Stimulated activated CD4-positive, alpha-beta T cell treated with anti-CD3 and anti-CD28 coated beads, Interleukin-12 subunit alpha, Interleukin-12 subunit beta, amount 100 ng/mL, for 4 hours (primary cell): ENCODE data around the gene C6orf132.
"Not testable (repeated sequence)": the region's sequence is repeated elsewhere in the genome, so short reads cannot be mapped to it uniquely, and the experiment has no call there.

Source experiments
- DNase-seq: peaks from one replicate; pipeline ENCODE4 v3.0.0-alpha.2; 2020

The C6orf132 gene, protein sequence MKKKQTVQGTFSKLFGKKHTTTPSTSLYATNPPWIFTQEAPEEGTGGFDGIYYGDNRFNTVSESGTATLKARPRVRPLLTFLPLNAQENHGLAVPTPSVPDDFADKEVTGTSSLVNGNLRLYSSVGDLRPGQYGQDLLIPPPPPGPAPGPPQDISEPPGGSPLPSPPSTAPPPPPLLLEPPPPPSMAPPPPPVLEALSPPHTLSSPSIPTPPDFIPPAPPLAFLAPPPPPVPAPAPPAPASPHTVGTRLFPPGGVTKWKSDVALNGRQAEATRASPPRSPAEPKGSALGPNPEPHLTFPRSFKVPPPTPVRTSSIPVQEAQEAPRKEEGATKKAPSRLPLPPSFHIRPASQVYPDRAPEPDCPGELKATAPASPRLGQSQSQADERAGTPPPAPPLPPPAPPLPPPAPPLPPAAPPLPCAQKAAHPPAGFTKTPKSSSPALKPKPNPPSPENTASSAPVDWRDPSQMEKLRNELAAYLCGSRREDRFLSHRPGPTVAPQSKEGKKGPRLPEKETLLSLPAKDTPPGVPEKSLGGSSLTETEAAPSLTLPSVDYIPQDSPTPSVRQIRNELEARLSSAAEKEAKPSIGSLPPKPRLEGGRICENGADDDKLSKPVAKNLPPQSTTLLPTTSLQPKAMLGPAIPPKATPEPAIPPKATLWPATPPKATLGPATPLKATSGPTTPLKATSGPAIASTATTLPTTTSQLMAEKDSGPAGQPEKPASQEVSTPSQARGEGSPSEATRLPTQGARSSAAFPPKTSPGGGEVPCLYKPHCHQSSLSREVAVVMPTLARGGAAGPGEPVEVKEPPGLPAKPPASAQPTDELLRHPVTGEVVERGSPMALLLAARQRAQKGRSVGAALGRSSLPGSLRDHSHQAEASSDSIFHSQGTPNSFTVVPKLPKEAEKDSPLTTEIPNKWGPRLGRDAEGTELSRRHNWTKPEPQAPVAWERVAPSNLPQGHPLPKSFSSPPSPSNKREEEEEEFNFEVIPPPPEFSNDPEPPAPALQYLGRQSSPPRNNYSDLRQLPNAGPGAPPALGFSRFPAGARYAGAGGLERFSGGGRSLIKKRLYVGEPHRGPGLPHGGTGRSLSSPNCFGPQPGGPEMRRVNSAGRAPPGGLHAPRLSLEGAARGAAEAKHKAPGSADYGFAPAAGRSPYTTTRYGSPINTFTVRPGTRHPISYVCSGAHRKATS

DNA sequence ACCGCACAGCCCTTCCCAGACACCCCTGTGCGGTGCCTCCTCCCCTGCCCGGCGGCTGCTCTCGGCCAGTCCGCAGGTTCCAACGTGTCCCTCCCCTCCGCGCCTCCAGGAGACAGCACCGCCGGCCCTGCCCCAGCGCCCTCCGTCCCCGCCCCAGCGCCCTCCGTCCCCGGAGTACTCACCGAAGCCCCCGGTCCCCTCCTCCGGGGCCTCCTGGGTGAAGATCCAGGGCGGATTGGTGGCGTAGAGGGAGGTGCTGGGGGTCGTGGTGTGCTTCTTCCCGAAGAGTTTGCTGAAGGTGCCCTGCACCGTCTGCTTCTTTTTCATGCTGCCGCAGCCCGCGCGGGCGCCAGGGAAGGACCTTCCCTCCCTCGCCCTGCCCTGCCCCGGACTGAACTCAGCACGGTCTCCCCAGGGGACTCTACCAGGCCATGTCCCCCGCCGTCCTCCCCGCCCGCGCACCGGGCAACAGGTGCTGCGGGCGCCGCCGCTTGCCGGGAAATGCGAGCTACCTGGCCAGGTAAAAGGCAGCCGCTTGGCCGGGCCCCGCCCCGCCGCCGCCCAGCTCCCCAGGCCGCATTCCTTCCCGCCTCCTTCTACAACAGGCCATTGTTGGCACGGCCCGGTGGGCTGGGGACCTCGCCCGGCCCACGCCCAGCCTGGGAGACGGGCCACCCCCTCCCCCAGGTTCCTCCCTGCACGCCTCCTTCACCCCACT is at the start of gene C6orf132:
C6orf132 (minus strand) TSS at position 503 of the 718 bp plus-strand sequence; CDS start at position 327, 176 bp downstream.
- DNase-seq: no peak

DNA sequence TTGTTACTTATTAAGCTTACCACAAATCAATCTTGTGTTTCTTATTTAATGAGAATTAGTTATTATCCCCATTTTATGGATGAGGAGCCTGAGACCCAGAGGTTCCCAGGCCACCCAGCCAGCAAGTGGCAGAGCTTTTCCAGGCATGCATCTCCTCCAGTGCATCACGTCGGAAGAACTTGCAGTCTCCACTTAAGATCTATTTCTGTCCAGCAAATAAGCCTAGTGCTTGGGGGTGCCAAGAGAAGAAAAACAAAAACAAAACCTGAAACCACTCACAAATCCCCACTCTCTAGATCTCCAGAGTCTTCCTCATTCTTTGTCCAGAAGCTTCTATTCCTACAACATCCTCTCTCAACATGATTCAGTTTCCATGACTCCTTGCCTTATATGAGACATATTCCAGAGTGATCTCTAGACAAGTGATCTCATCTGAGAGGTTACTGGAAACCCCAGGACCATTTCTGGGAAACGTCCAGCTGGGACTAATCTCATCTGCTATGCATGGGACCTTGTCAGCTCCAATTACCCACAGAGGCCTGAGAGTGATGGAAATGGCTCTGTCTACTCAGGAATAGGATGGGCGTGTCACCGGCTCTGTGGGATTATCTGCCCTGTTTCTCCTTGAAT is 48.2 kb upstream of the C6orf132 start:
- DNase-seq: no peak

DNA sequence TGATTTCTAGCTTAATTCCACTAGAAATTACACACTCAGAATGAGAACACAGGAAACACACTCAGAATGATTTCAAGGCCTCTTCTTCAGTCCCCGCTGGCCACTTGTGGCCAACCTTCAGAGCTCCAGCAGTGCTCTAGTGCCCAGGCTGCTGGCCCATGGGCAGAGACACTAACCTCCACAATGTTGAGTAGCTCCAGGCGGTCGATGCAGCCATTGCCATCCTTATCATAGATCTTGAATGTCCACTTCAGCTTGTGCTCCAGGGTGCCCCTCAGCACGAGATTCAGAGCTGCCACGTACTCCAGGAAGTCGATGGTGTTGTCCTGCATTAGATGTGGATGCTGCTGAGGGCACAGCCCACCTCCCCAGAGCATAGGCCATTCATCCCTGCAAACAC is 46.0 kb upstream of the C6orf132 start:
- no peak for DNase-seq

DNA sequence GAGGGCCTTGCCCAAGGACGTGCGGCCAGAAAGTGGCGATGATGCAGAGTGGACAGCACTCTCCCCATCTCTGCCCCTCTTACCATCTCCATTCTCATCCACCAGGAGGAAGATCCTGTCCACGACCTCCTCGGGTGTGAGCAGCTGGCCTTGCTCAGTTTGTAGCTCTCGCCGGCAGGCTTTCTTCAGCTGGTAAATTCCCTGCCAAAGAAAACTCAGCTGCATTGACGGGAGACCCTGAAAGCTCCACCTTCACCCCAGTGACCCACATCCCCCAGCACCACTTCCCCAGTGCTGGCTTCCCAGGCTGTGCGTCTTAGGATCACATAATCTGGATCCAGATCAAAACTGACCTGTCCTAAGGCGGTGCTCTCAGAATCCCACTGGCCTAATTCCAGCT is 43.2 kb upstream of the C6orf132 start:
- DNase-seq: no peak

DNA sequence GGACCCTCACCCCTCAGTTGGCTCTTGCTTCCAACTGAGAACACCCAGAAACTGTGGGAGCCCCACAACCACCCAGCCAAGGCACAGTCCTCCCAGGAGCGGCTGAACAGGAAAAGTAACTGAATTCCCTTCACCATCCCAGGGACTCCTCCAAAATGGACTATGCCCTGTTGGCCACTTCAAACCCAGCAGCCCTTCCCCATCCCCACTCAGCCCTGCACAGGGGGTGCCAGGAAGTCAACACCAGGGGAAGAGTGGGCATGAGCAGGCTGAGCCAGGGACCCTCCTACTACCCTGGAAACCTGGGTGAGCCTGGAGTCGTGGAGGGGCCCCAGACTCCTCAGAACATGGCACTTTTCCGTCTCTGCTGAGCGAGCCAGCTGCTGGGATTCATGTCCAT is 42.1 kb upstream of the C6orf132 start:
- no peak for DNase-seq

DNA sequence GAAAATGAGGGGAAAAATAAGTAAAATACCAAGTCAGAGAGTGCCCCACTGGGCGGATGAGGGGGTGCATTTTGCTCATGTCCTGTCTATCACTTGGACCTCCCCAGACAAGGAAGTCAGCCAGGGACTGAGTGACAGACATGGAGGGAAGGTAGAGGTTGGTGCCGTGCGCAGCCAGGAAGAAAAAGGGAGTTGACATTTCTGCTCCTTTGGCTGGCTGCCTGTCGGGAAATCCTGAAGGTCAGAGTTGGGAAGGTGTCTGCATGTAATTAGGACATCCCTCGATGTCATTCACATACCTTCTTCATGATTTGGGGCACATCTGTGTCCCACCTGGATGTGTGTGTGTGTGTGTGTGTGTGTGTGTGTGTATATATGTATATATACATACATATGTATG is 39.7 kb upstream of the C6orf132 start:
- DNase-seq: no peak

DNA sequence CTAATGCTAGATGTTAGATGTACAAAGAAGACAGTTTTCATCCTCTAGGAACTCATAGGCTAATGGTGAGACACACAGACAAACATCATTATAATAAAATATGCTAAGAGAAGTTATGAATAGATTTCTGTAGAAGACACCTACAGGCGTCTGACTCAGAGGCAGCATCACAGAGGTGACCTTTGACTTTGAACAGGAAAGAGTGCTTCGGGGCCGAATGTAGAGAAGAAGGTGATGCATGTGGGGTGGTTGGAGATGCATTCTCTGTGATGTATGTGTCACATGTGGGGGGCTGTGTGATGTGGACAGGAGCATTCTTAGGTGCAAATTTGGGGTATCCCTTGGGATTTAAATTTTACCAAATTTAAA is 37.5 kb upstream of the C6orf132 start:
- DNase-seq: no peak

DNA sequence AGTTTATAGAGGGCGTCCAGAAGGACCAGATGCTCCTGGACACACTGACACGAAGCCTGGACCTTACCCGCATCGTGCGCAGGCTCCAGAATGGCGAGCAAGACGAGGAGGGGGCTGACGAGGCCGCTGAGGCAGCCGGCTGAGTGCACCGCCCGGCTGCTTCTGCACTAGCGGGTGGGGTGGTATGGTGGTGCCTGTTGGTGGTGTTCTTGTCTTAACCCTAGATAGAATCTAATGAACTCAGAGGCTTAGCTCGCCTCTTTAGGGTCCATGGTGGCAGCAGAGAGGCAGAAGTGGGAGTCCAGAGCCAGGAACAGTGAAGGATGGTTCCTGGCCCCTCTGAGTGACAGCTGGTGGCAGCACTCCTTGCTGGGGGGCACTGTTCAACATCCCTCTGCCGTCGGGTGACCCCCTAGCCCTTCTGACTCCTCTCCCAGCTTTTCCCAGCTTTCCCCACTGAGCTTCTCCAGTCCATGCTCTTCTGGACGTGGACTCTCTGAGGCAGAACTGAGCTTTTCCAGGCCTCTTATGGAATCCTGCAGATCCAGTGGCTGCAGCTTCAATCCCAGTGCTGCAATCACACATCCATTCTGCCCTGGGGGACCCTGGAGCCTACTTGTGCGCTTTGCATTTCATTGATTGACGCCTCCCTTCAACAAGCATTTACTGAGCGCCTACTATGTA is 37.0 kb upstream of the C6orf132 start:
- no peak for DNase-seq

DNA sequence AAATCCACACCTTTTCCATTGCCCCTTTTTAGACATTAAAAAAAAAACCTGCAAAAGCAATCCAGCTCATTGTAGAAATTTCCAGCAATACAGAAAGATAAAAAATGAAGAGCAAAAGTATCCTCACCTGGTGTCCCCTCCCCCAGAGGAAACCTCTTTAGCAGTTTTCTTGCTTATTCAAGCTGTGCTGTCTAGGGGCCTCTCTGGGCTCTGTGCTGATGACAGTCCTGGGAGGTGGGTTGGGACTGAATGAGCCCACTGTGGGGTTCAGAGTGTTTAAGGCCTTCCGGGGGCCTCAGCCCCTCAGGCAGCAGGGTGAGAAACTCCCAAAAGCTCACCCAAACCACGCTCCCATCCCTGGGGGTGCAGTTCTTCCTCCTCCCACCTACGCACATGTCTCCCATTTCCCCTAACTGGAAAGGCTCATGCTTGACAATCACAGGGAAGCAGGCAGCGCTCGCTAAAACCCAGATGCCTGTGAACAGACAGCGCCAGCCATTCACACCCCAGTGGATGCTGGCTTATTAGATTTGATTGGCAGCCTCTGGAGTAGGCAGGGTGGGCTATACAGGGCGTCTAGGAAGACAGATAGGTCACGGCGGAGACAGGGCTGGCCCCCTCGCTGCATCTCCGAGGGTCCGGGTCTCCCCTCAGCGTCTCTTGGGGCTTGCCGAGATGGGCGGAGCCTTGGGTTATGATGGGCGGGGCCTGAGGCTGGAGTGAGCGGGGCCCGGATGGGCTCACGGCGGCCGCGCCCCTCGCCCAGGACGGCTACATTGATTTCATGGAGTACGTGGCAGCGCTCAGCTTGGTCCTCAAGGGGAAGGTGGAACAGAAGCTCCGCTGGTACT is 35.3 kb upstream of the C6orf132 start:
- DNase-seq: peak; percentile 5

DNA sequence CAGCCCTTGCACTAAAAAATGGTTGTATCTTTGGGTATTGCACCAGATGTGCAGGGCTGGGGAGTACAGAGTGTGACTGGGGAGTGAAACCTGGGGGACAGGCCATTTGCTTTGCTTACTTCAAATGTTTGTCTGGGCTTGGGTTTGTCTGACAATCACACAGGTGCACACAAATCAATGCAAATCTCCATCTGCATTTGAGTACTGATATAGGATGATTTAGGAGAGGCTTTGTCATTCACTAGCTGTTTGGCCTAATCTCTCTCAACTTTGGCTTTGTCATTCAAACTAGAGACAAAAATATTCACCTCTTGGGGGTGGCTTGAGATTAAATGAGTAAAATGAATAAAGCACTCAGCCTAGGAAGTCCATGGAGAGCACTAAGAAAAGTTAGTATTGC is 34.6 kb upstream of the C6orf132 start:
- no peak for DNase-seq

DNA sequence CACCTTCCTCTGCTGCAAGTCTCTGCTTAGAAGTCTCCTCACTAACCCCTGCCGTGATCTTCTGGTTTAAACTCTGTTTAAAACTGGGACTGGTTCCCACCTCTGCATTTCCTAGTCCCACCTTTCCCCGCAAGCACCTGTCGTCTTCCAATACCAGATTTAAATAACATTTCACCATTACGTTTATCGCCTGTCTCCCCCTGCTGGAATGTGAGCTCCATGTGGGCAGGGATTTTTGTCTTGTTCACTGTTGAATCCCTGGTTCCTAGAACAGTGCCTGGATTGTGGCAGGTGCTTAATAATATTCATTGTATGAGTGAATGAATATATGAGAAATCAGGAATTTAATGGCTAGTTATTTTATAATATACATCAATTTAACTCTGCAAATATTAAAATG is 33.4 kb upstream of the C6orf132 start:
- no peak for DNase-seq

DNA sequence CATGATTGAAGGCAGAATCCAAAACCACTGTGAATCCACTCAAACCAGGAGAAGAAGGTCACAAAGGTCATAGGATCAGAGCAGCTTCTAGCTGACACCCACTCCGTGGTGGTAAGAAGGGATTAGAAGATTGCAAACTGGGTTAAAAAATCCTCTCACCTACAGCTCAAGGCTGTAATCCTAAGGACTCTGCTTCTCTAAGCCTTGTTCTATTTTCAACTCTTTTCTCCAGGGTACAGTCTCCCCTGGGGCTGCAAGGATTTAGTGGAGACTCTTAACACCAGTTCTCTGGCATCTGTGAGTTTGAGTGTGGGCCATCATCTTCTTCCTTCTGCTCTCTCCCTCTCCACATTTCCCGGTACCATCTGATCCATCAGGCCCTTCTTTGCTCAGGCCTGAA is 30.7 kb upstream of the C6orf132 start, which contains the start of gene GUCA1A:
GUCA1A (plus strand) TSS at position 264 of the 400 bp plus-strand sequence. CDS start 250 bp downstream, outside the sequence.
- no peak for DNase-seq

DNA sequence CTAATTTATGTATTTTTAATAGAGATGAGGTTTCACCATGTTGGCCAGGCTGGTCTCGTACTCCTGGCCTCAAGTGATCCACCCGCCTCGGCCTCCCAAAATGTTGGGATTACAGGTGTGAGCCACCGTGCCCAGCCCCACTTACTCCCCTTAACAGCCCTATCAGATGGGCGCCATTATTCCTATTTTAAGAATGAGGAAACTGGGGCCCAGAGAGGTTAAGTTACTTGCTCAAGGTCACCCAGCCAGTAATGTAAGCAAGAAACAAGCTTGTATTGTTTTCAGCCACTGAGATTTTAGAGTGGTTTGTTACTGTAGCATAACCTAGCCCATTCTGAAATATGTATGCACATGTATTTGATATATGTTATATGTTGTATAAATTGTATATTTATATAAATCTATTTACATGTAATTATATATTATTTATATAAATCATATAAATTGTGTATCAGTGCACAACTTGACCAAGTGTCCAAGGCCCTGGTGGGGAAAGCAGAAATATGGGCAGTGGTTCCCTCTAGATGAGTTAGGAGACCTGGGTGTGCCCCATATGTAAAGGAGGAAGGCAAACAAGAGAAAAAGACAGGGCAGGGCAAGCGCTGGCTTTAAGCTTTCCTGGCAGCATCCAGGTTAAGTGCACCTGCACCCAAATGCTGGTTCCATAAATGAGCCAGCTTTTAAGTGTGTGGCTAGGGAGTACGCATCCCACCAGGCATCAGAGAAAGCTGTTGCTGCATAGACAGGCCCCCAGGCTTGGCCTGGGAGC is 29.6 kb upstream of the C6orf132 start:
- no peak for DNase-seq

DNA sequence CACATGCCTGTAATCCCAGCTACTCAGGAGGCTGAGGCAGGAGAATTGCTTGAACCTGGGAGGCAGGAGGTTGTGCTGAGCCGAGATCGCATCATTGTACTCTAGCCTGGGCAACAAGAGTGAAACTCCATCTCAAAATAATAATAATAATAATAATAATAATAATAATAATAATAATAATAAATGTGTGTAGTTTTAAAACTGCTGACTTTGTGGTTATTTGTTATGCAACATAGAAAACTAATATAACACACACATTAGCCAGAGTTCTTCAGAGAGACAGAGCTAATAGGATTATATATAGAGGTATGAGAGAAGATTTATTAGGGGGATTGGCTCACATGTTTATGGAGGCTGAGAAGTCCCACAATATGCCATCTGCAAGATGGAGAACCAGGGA is 27.4 kb upstream of the C6orf132 start:
- DNase-seq: not testable (repeated sequence)

DNA sequence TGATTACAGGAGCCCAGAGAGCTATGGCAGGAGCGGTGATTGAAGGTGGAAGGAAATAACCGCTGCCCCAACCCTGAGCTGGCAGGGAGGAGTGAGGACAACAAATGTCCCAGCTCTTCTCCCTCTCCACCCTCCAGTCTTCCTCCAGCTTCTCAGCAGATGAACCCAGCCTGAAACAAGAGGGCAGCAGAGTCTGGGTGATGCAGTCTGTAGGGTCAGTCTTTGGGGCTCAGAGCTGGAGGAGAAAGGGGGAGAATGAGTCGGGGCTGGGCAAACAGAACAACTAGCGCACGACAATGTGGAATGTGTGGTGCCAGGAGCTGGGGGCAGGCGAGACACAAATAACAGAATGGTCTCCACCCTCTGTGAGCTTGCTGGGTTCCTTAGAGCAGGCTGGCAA is 26.2 kb upstream of the C6orf132 start:
- DNase-seq: no peak

DNA sequence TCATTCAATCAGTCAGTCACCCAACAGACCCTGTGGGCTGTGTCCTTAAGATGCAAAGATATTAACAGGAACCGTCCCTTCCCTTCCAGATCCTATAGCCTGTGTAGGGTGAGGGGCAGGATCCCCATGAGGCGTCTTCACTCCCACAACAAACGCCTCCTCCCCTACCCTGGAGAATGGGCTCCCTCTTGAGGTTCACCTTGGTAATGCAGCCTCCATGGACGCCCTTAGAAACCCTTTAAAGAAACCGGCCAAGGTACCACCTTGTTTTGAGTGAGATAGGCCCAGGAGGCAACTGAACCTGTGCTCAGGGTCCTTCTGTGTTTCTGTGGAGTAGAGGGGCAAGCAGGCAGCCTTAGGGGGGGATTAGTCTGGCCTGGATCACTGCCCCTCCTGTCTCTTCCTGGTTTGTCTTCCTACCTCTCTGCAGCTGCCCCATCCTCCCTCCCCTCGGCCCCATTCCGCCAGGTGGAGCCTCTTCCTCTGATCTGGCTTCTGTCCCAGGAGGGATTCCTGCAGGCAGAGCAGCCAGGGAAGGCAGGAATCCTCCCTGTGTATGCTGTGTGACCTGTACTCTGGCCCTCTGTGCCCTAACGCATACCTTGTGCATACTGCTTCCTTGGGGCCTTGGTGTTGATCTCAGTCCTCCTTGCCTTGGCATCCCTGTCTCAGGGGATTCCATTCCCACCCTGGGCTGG is 24.2 kb upstream of the C6orf132 start:
- peak; percentile 75 for DNase-seq

DNA sequence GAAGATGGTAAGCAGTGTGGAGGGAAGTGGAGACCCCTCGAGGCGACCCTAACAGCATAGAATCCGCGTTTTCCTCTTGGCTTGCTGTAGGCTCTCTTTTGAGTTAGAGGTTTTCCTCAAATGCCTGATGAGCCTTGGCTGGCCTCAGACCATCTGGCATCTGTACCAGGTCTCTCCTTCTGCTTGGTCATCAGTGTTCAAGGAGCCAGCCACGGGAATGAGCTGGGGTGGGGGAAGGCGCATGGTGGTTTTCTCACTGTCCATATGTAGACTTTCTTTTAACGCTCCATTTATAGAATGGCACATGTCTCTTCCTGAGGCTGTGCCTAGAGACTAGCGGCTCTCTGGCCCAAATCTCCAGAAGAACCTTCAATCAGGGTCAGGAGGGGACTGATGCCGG is 22.6 kb upstream of the C6orf132 start:
- no peak for DNase-seq

DNA sequence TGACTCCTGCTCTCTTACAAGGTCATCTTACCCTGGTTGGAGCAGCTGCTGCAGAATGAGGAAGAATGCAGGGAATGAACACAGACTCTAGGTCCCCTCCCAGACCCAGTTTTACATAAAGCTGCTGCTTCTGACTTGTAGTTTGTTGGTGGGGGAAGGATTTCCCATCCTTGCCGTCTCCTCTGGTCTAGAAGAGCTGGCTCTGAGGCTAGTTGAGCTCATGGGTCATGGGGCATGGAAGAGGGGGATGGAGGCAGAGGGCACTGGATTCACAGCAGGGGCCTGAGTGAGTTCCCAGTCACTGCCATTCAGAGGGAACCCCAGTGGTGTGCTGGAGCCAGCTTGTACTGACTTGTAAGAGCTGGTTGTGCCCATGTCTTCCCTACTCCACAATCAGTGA is 21.6 kb upstream of the C6orf132 start:
- DNase-seq: no peak

DNA sequence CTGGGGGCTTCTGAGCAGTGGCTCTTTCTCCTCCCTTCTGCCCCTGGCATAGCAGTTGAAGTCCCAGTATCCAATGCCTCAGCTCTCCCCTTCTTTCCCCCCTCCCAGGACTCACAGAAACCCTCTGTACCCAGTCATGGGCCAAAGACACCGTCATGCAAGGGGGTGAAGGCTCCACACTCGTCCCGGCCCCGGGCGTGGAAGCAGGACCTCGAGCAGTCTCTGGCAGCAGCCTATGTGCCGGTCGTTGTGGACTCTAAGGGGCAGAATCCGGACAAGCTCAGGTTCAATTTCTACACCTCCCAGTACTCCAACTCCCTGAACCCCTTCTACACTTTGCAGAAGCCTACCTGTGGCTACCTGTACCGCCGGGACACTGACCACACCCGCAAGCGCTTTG is 20.4 kb upstream of the C6orf132 start:
- no peak for DNase-seq
